Measurements from ENCODE around the gene BEST4.
"Not testable (repeated sequence)": the region's sequence is repeated elsewhere in the genome, so short reads cannot be mapped to it uniquely, and the experiment has no call there.

- TF ChIP-seq CTCF (IDR thresholded peaks at IDR 0.05 in 4 of 5, conservative IDR thresholded peaks at IDR 0.05 in 1 of 5); POLR2A (IDR thresholded peaks at IDR 0.05): not testable (repeated sequence)
These were observed 49.0 kb downstream of the BEST4 start for GRCh38 chr1:44738953-44739306.
